Transverse colon (tissue), 4 donors: Measurements from ENCODE around the gene GRB7. TPM values are rescaled to one million over a fixed set of nuclear protein-coding genes. Genes with fewer than 3 reads are reported as not detected.
A peak's percentile ranks its signal among the peaks of the same experiment; 100 is the strongest.

Experiments
- DNase-seq: peaks from one replicate; pipeline ENCODE4 v3.0.0-alpha.2; 2019
- H3K27ac ChIP-seq, 4 donors: fragments of 200-600 bp; sonication (generic); 2 replicates each; pipeline ENCODE4 v1.5.1; 2016 to 2018; ENCODE audit warnings: inconsistent platforms in 4 of 4
- H3K27me3 ChIP-seq: fragments of 200-600 bp; sonication (generic); 2 replicates; pipeline ENCODE4 v1.5.1; 2017; ENCODE audit warnings: inconsistent platforms
- H3K36me3 ChIP-seq, 4 donors: fragments of 200-600 bp; sonication (generic); 2 replicates each; pipeline ENCODE4 v1.5.1; 2017 to 2019; ENCODE audit warnings: inconsistent platforms in 4 of 4
- H3K4me1 ChIP-seq, 4 donors: fragments of 200-600 bp; sonication (generic); 2 replicates each; pipeline ENCODE4 v1.5.1; 2017 to 2020; ENCODE audit warnings: inconsistent platforms in 4 of 4
- H3K4me3 ChIP-seq, 4 donors: fragments of 200-600 bp; sonication (generic); 1 replicate in 1 of 4; 2 replicates in 3 of 4; pipeline versions ENCODE4 v1.5.1 to v1.6.1; 2017 to 2019; ENCODE audit warnings: inconsistent platforms in 4 of 4
- H3K9me3 ChIP-seq, 2 donors: fragments of 200-600 bp; sonication (generic); 2 replicates each; pipeline ENCODE4 v1.5.1; 2017 to 2019; ENCODE audit warnings: inconsistent platforms in 2 of 2
- CTCF ChIP-seq, 5 experiments: fragments of 200-600 bp in 3 of 5; fragments of 450-650 bp in 2 of 5; sonication (generic) in 3 of 5; IDR thresholded peaks; 1 replicate in 2 of 5; 2 replicates in 3 of 5; pipeline ENCODE4 v1.5.1; 2016 to 2017; ENCODE audit warnings: antibody characterized with exemption in 5 of 5, inconsistent platforms in 3 of 5, mild to moderate bottlenecking in 2 of 5, moderate library complexity in 1 of 5
- EP300 ChIP-seq: sonication (generic); formaldehyde crosslinking; IDR thresholded peaks from one replicate; pipeline ENCODE4 v1.6.1; 2017; ENCODE audit warnings: antibody characterized with exemption, low read depth
- POLR2A ChIP-seq: fragments of 450-650 bp; IDR thresholded peaks from one replicate; pipeline ENCODE4 v1.6.1; 2016; ENCODE audit warnings: antibody characterized with exemption, mild to moderate bottlenecking, moderate library complexity
- POLR2AphosphoS5 ChIP-seq, 3 donors: sonication (generic); formaldehyde crosslinking; IDR thresholded peaks; one replicate each; pipeline ENCODE4 v1.6.1; 2016; ENCODE audit warnings: antibody characterized with exemption in 3 of 3
- WGBS, 2 donors: methylation state at CpG; one replicate each; pipeline ENCODE4 v1.1.5; 2018; ENCODE audit warnings: low coverage in 1 of 2; 5-methylcytosine and 5-hydroxymethylcytosine counted together
- in situ Hi-C, 4 donors: fragments of 200-750 bp; cut with MboI; loops; one replicate each; pipeline versions ENCODE4 v1.15.0 to v1.15.1; 2017; ENCODE audit warnings: low sequenced_read_pairs in 3 of 4, low pct_ligation_motif_present in 1 of 4, low pct_unique_long_range_greater_than_20kb in 1 of 4
- intact Hi-C: fragments of 100-400 bp; cut with DNase I; formaldehyde crosslinking; loops from one replicate; pipeline ENCODE4 v1.15.1; 2023; ENCODE audit warnings: low total_unique reads
- total RNA-seq, 4 donors: library from RNA; depleted of rRNA; stranded (reverse); fragments of >200 nt; gene quantifications; one replicate each; pipeline ENCODE4 v1.1.0, GENCODE V29; 2016

The GRB7 gene
- total RNA-seq, 4 donors from 2014 or later, result 25.9 to 44.5 (median 32.3) TPM

DNA sequence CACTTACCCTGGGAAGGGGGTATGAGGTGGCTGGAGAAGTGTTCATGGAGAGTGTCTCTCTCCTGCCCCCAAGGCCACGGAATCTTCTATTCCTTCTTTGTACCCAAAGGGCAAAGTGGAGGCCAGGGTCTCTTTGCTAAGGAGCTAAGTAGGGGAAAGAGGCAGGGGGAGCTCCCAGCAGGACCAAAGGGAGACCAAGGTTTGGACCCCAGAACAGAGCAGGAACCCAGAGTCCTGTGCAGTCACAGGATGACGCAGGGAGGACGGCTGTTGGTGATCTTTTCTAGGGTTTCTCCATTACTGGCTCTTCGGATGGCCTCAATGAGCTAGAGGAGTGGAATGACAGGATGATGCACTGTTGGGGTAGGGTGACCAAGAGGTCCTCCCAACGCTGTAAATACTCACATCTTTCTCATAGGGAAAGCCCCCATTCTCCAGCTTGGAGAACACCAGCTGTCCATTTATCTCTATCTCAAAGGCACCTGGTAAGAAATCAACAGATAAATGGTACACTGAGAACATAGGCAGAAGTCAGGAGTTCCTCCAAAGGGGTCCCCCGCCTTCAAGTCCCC lies 8.4 kb upstream of the GRB7 start:
- H3K36me3 ChIP-seq, result peaks cover 0 to 25% (median 0%) of the 10 kb centered on the region in 4 donors
- in situ Hi-C loops, result loop anchor here in 1 of 4 donors (25.0 kb wide), 1 partner anchor 92 kb away; the partner anchor contains the start of genes PPP1R1B and STARD3
- no peaks in the 10 kb centered on the region for H3K9me3 ChIP-seq
- intact Hi-C loops, result no loop called here
- H3K4me1 ChIP-seq, result peaks cover 8 to 13% (median 10%) of the 10 kb centered on the region in 4 donors
- no peak for TF ChIP-seq POLR2A
- no peak for TF ChIP-seq POLR2AphosphoS5 (IDR thresholded peaks at IDR 0.05)
- no peak for TF ChIP-seq EP300
- no peak for TF ChIP-seq CTCF (IDR thresholded peaks at IDR 0.05)
- no peak for DNase-seq
- H3K4me3 ChIP-seq, result peak overlapping the region; percentile 69 to 90 (median 82)
- WGBS, 2 donors, result 68 to 80% methylated on average over 1 to 6 of the region's 6 CpGs
- H3K27me3 ChIP-seq, result no peaks in the 10 kb centered on the region
- peak overlapping the region; percentile 86 to 95 (median 91) for H3K27ac ChIP-seq

- WGBS, 2 donors, result 0 to 1% methylated on average over 1 to 45 of the region's 65 CpGs
- Histone ChIP-seq H3K4me3 (peak within 1 kb of the TSS; percentile 69 to 90 (median 82)), H3K4me1 (peaks cover 8 to 13% (median 10%) of the 10 kb centered on the region in 4 donors), H3K27ac (peak within 1 kb of the TSS; percentile 86 to 95 (median 91)), H3K9me3 (no peaks in the 10 kb centered on the region), H3K36me3 (peaks cover 0 to 17% (median 0%) of the 10 kb centered on the region in 4 donors), H3K27me3 (no peaks in the 10 kb centered on the region)
- peak; percentile 57 for TF ChIP-seq EP300
- peak; percentile 86 to 97 (median 93) for TF ChIP-seq CTCF (IDR thresholded peaks at IDR 0.05)
- peak; percentile 91 for TF ChIP-seq POLR2A
- peak; percentile 88 to 98 (median 96) for TF ChIP-seq POLR2AphosphoS5 (IDR thresholded peaks at IDR 0.05)
- DNase-seq, result peak; percentile 95
- intact Hi-C loops, result no loop called here
- in situ Hi-C loops, result loop anchor here in 1 of 4 donors (25.0 kb wide), 1 partner anchor 93 kb away; the partner anchor contains the start of genes PPP1R1B and STARD3
Observed at GRCh38 chr17:39730095-39730921, 7.4 kb upstream of the GRB7 start, which contains the start of gene MIEN1. MIEN1 (minus strand) TSS chr17:39730532; CDS start chr17:39730495, 37 bp downstream.

DNA sequence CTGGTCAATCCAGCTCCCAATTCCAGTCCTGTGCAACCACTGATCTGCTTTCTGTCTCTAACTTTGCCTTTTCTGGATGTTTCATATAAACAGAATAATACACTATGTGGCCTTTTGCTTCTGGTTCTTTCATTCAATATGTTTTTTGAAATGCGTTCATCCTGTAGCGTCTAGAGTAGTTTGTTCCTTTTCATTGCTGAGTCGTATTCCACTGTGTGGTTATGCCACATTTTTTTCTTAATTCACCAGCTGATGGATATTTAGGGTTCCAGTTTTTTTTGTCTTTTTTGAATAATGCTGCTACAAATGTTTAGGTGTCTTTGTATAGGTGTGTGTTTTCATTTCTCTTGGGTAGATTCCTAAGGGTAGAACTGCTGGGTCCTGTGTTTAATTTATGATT lies 5.2 kb upstream of the GRB7 start:
- intact Hi-C loops, result no loop called here
- no peak for DNase-seq
- H3K4me3 ChIP-seq, result no peak overlapping the region
- peaks cover 8 to 27% (median 20%) of the 10 kb centered on the region in 4 donors for H3K4me1 ChIP-seq
- H3K36me3 ChIP-seq, result peaks cover 0 to 4% (median 0%) of the 10 kb centered on the region in 4 donors
- in situ Hi-C loops, result loop anchor here in 1 of 4 donors (25.0 kb wide), 1 partner anchor 95 kb away; the partner anchor contains the start of genes PPP1R1B and STARD3
- peaks cover 9% of the 10 kb centered on the region for H3K27me3 ChIP-seq
- TF ChIP-seq EP300 (no peak), CTCF (IDR thresholded peaks at IDR 0.05) (no peak), POLR2AphosphoS5 (IDR thresholded peaks at IDR 0.05) (no peak), POLR2A (no peak)
- WGBS, 2 donors, result 95 to 100% methylated on average over 2 to 3 of the region's 3 CpGs
- no peak overlapping the region for H3K27ac ChIP-seq
- H3K9me3 ChIP-seq, result no peaks in the 10 kb centered on the region

DNA sequence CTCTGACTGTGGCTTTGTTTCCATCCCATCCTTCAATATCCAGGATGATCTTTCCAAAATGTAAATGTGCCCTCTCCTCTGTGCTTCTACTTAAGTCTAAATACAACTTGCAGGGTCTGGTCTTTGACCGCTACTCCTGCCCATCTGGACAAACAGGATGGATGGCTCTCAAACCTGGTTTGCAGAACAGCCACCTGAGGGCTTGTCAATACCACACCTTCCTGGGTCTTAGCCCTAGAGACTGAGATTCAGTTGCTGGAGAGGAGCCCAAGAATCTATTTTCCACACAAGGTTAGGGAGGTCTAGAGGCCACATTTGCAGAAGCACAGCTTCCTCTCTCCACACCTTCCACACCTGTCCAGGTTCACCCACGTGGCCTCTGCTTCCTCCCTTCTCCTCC lies 1.9 kb upstream of the GRB7 start:
- H3K4me3 ChIP-seq, result no peak overlapping the region
- peak overlapping the region in 2 of 4 donors; percentile 83 to 92 for H3K27ac ChIP-seq
- intact Hi-C loops, result no loop called here
- H3K27me3 ChIP-seq, result peaks cover 32% of the 10 kb centered on the region
- TF ChIP-seq EP300 (no peak), POLR2A (no peak), CTCF (IDR thresholded peaks at IDR 0.05) (no peak), POLR2AphosphoS5 (IDR thresholded peaks at IDR 0.05) (no peak)
- H3K4me1 ChIP-seq, result peaks cover 5 to 50% (median 31%) of the 10 kb centered on the region in 4 donors
- no peaks in the 10 kb centered on the region for H3K36me3 ChIP-seq
- in situ Hi-C loops, result loop anchor here in 1 of 4 donors (25.0 kb wide), 1 partner anchor 99 kb away; the partner anchor contains the start of genes PPP1R1B and STARD3
- DNase-seq, result no peak
- WGBS, 2 donors, result 40 to 57% methylated on average over 1 to 2 of the region's 2 CpGs
- H3K9me3 ChIP-seq, result no peaks in the 10 kb centered on the region
